Activated naive CD4-positive, alpha-beta T cell treated with Interleukin-2 at 50 U/mL for 16 hours (primary cell): Measurements from ENCODE around the gene CD300LB.
A peak's percentile ranks its signal among the peaks of the same experiment; 100 is the strongest.
"Not testable (repeated sequence)": the region's sequence is repeated elsewhere in the genome, so short reads cannot be mapped to it uniquely, and the experiment has no call there.

Experiments
- DNase-seq: peaks from one replicate; pipeline ENCODE4 v3.0.0-alpha.2; 2020

Gene CD300LB

GRCh38 chr17:74531231-74531761 lies at the start of gene CD300LB:
Gene CD300LB (minus strand): TSS chr17:74531475. CDS start chr17:74531350, 125 bp downstream.
- no peak for DNase-seq

- DNase-seq, result no peak
These were observed 48.6 kb upstream of the CD300LB start for GRCh38 chr17:74579900-74580299.

GRCh38 chr17:74578979-74579378 lies 47.7 kb upstream of the CD300LB start:
- DNase-seq, result no peak

GRCh38 chr17:74574489-74575142 lies 43.3 kb upstream of the CD300LB start:
- DNase-seq, result no peak

GRCh38 chr17:74573635-74574034 lies 42.4 kb upstream of the CD300LB start:
- DNase-seq, result not testable (repeated sequence)

GRCh38 chr17:74573169-74573568 lies 41.9 kb upstream of the CD300LB start:
- DNase-seq, result no peak

GRCh38 chr17:74571621-74572270 lies 40.5 kb upstream of the CD300LB start:
- no peak for DNase-seq

- no peak for DNase-seq
These were observed 38.0 kb upstream of the CD300LB start for GRCh38 chr17:74569020-74570003.

- DNase-seq, result no peak
These were observed 37.0 kb upstream of the CD300LB start for GRCh38 chr17:74568106-74568873.

GRCh38 chr17:74567397-74567796 lies 36.1 kb upstream of the CD300LB start, which contains the start of gene CD300H:
Gene CD300H (minus strand): TSS chr17:74567509.
- DNase-seq, result no peak

- peak; percentile 16 for DNase-seq
These were observed 35.0 kb upstream of the CD300LB start for GRCh38 chr17:74566132-74566753.

- no peak for DNase-seq
These were observed 33.9 kb upstream of the CD300LB start for GRCh38 chr17:74565126-74565525.

- no peak for DNase-seq
These were observed 32.1 kb upstream of the CD300LB start for GRCh38 chr17:74563358-74563757.

GRCh38 chr17:74561586-74561985 lies 30.3 kb upstream of the CD300LB start:
- DNase-seq, result no peak

GRCh38 chr17:74558882-74559519 lies 27.7 kb upstream of the CD300LB start:
- DNase-seq, result no peak

- not testable (repeated sequence) for DNase-seq
These were observed 27.1 kb upstream of the CD300LB start for GRCh38 chr17:74558402-74558801.

GRCh38 chr17:74555427-74555940 lies 24.2 kb upstream of the CD300LB start:
- DNase-seq, result no peak

GRCh38 chr17:74554909-74555308 lies 23.6 kb upstream of the CD300LB start:
- DNase-seq, result no peak

GRCh38 chr17:74552037-74552436 lies 20.8 kb upstream of the CD300LB start:
- DNase-seq, result no peak

- DNase-seq, result no peak
These were observed 19.3 kb upstream of the CD300LB start for GRCh38 chr17:74550602-74551001.

GRCh38 chr17:74549343-74549742 lies 18.1 kb upstream of the CD300LB start:
- no peak for DNase-seq
